Mesendoderm (in vitro differentiated cells): ENCODE measurements around the gene GPC1.

Source experiments
- DNase-seq: peaks from one replicate; pipeline ENCODE4 v3.0.0; 2013
- H2AK5ac ChIP-seq: 2 replicates; pipeline ENCODE4 v1.6.1; 2013; ENCODE audit warnings: low read length, inconsistent platforms
- H2BK120ac ChIP-seq: 2 replicates; pipeline ENCODE4 v1.6.1; 2013; ENCODE audit warnings: low read depth, mild to moderate bottlenecking, low read length, moderate library complexity, mixed read lengths
- H2BK15ac ChIP-seq: replicated peaks from 2 replicates; pipeline ENCODE4 v1.6.1; 2013; ENCODE audit warnings: low read depth, mild to moderate bottlenecking, moderate library complexity
- H2BK5ac ChIP-seq: 2 replicates; pipeline ENCODE4 v1.6.1; 2013; ENCODE audit warnings: low read length, inconsistent platforms
- H3K18ac ChIP-seq: 2 replicates; pipeline ENCODE4 v1.6.1; 2013; ENCODE audit warnings: mild to moderate bottlenecking, low read length, mixed read lengths
- H3K23ac ChIP-seq: one replicate; pipeline ENCODE4 v1.6.1; 2013; ENCODE audit warnings: low read length
- H3K27ac ChIP-seq: 2 replicates; pipeline ENCODE4 v1.5.1; 2013; ENCODE audit warnings: low read depth, mild to moderate bottlenecking, inconsistent platforms, low read length, moderate library complexity
- H3K27me3 ChIP-seq: 2 replicates; pipeline ENCODE4 v1.6.1; 2013; ENCODE audit warnings: low read length, control low read depth, mild to moderate bottlenecking, inconsistent platforms; ENCODE audit not compliant: insufficient read depth, poor library complexity
- H3K36me3 ChIP-seq: 2 replicates; pipeline ENCODE4 v1.6.1; 2013; ENCODE audit warnings: low read length, inconsistent platforms; ENCODE audit not compliant: control insufficient read depth, insufficient read depth
- H3K4ac ChIP-seq: one replicate; pipeline ENCODE4 v1.6.1; 2013; ENCODE audit warnings: low read depth, mild to moderate bottlenecking, low read length, moderate library complexity
- H3K4me1 ChIP-seq: 2 replicates; pipeline ENCODE4 v1.6.1; 2013; ENCODE audit warnings: low read depth, low read length, inconsistent platforms; ENCODE audit not compliant: control insufficient read depth
- H3K4me2 ChIP-seq: 2 replicates; pipeline ENCODE4 v1.6.1; 2013; ENCODE audit warnings: low read length
- H3K4me3 ChIP-seq: 2 replicates; pipeline ENCODE4 v1.5.1; 2013; ENCODE audit warnings: mild to moderate bottlenecking, low read length
- H3K56ac ChIP-seq: one replicate; pipeline ENCODE4 v1.6.1; 2013; ENCODE audit warnings: low read length
- H3K79me1 ChIP-seq: 2 replicates; pipeline ENCODE4 v1.6.1; 2013; ENCODE audit warnings: low read length, inconsistent platforms
- H3K79me2 ChIP-seq: 2 replicates; pipeline ENCODE4 v1.6.1; 2013; ENCODE audit warnings: mild to moderate bottlenecking, low read length; ENCODE audit not compliant: control insufficient read depth, insufficient read depth
- H3K9ac ChIP-seq: 2 replicates; pipeline ENCODE4 v1.6.1; 2013; ENCODE audit warnings: low read length, inconsistent platforms
- H4K5ac ChIP-seq: one replicate; pipeline ENCODE4 v1.6.1; 2013; ENCODE audit warnings: low read length
- H4K8ac ChIP-seq: one replicate; pipeline ENCODE4 v1.6.1; 2013; ENCODE audit warnings: low read depth, mild to moderate bottlenecking, control low read depth, low read length, moderate library complexity
- WGBS: extraction: QIAGEN DNeasy Blood & Tissue Kit; methylation state at CpG from one replicate; pipeline ENCODE4 v1.1.7; 2013; ENCODE audit warnings: low lambda C conversion rate, missing lambda C conversion rate; ENCODE audit not compliant: insufficient coverage; ENCODE audit errors: extremely low coverage; 5-methylcytosine and 5-hydroxymethylcytosine counted together

GPC1 gene

GRCh38 chr2:240469740-240470139 lies 34.3 kb downstream of the GPC1 start:
- Histone ChIP-seq H2BK120ac (no peak overlapping the region), H3K4ac (no peak overlapping the region), H2BK5ac (no peak overlapping the region), H3K23ac (no peak overlapping the region), H3K56ac (no peak overlapping the region), H3K79me1 (no peaks in the 10 kb centered on the region), H3K4me1 (no peaks in the 10 kb centered on the region), H3K36me3 (no peaks in the 10 kb centered on the region), H3K27me3 (no peaks in the 10 kb centered on the region), H3K4me2 (no peak overlapping the region), H4K8ac (no peak overlapping the region), H3K18ac (no peak overlapping the region), H3K4me3 (no peak overlapping the region), H2BK15ac (no peak overlapping the region), H4K5ac (no peak overlapping the region), H3K27ac (no peak overlapping the region), H2AK5ac (no peak overlapping the region), H3K79me2 (no peaks in the 10 kb centered on the region), H3K9ac (no peak overlapping the region)
- no peak for DNase-seq
- WGBS, result no CpG with 5 or more reads among the region's 6 CpGs

GRCh38 chr2:240472078-240472790 lies 36.8 kb downstream of the GPC1 start:
- H2BK120ac ChIP-seq, result no peak overlapping the region
- no peak overlapping the region for H3K4me3 ChIP-seq
- no peaks in the 10 kb centered on the region for H3K4me1 ChIP-seq
- H3K36me3 ChIP-seq, result no peaks in the 10 kb centered on the region
- no peak overlapping the region for H3K27ac ChIP-seq
- H3K23ac ChIP-seq, result no peak overlapping the region
- H3K27me3 ChIP-seq, result no peaks in the 10 kb centered on the region
- H3K79me2 ChIP-seq, result no peaks in the 10 kb centered on the region
- H4K8ac ChIP-seq, result no peak overlapping the region
- no CpG with 5 or more reads among the region's 11 CpGs for WGBS
- no peak overlapping the region for H3K4ac ChIP-seq
- H3K9ac ChIP-seq, result no peak overlapping the region
- no peak overlapping the region for H3K18ac ChIP-seq
- no peak overlapping the region for H3K4me2 ChIP-seq
- H4K5ac ChIP-seq, result no peak overlapping the region
- no peak for DNase-seq
- no peak overlapping the region for H3K56ac ChIP-seq
- no peak overlapping the region for H2AK5ac ChIP-seq
- no peak overlapping the region for H2BK5ac ChIP-seq
- H3K79me1 ChIP-seq, result no peaks in the 10 kb centered on the region
- H2BK15ac ChIP-seq, result no peak overlapping the region

GRCh38 chr2:240473211-240473610 lies 37.7 kb downstream of the GPC1 start:
- no peak overlapping the region for H3K9ac ChIP-seq
- no peak overlapping the region for H3K56ac ChIP-seq
- no peak overlapping the region for H3K4me2 ChIP-seq
- H3K4ac ChIP-seq, result no peak overlapping the region
- no peaks in the 10 kb centered on the region for H3K4me1 ChIP-seq
- H4K5ac ChIP-seq, result no peak overlapping the region
- no peaks in the 10 kb centered on the region for H3K79me1 ChIP-seq
- H3K27ac ChIP-seq, result no peak overlapping the region
- no peaks in the 10 kb centered on the region for H3K27me3 ChIP-seq
- no peak overlapping the region for H2BK5ac ChIP-seq
- no peak overlapping the region for H2BK15ac ChIP-seq
- no CpG with 5 or more reads among the region's 4 CpGs for WGBS
- no peaks in the 10 kb centered on the region for H3K36me3 ChIP-seq
- no peak overlapping the region for H3K4me3 ChIP-seq
- no peak overlapping the region for H3K23ac ChIP-seq
- no peak overlapping the region for H2BK120ac ChIP-seq
- no peaks in the 10 kb centered on the region for H3K79me2 ChIP-seq
- no peak for DNase-seq
- no peak overlapping the region for H3K18ac ChIP-seq
- H4K8ac ChIP-seq, result no peak overlapping the region
- H2AK5ac ChIP-seq, result no peak overlapping the region

- Histone ChIP-seq H2BK5ac (no peak overlapping the region), H3K27ac (no peak overlapping the region), H2BK120ac (no peak overlapping the region), H2BK15ac (no peak overlapping the region), H4K8ac (no peak overlapping the region), H3K27me3 (no peaks in the 10 kb centered on the region), H3K79me1 (no peaks in the 10 kb centered on the region), H3K4me3 (no peak overlapping the region), H3K36me3 (no peaks in the 10 kb centered on the region), H3K4me2 (no peak overlapping the region), H3K4ac (no peak overlapping the region), H3K18ac (no peak overlapping the region), H2AK5ac (no peak overlapping the region), H3K4me1 (no peaks in the 10 kb centered on the region), H3K56ac (no peak overlapping the region), H4K5ac (no peak overlapping the region), H3K9ac (no peak overlapping the region), H3K79me2 (no peaks in the 10 kb centered on the region), H3K23ac (no peak overlapping the region)
- no CpG with 5 or more reads among the region's 13 CpGs for WGBS
- DNase-seq, result no peak
Measured at GRCh38 chr2:240477916-240478315, 42.5 kb downstream of the GPC1 start.

- Histone ChIP-seq H3K56ac (no peak overlapping the region), H2BK5ac (no peak overlapping the region), H2BK15ac (no peak overlapping the region), H3K4ac (no peak overlapping the region), H3K4me2 (no peak overlapping the region), H3K23ac (no peak overlapping the region), H3K27ac (no peak overlapping the region), H4K8ac (no peak overlapping the region), H4K5ac (no peak overlapping the region), H2BK120ac (no peak overlapping the region), H3K4me3 (no peak overlapping the region), H3K79me2 (no peaks in the 10 kb centered on the region), H3K27me3 (no peaks in the 10 kb centered on the region), H2AK5ac (no peak overlapping the region), H3K18ac (no peak overlapping the region), H3K9ac (no peak overlapping the region), H3K79me1 (no peaks in the 10 kb centered on the region), H3K36me3 (no peaks in the 10 kb centered on the region), H3K4me1 (no peaks in the 10 kb centered on the region)
- no peak for DNase-seq
- no CpG with 5 or more reads among the region's 21 CpGs for WGBS
Measured at GRCh38 chr2:240478346-240479110, 43.1 kb downstream of the GPC1 start.
